Tibial artery (tissue), 4 donors: ENCODE results near the gene INSL3.
A peak's percentile ranks its signal among the peaks of the same experiment; 100 is the strongest.
"Not testable (repeated sequence)": the region's sequence is repeated elsewhere in the genome, so short reads cannot be mapped to it uniquely, and the experiment has no call there.

Experiments
- DNase-seq, 2 donors: peaks; one replicate each; pipeline ENCODE4 v3.0.0-alpha.2; 2019
- H3K27ac ChIP-seq, 2 donors: fragments of 200-600 bp; sonication (generic) in 1 of 2; 1 replicate in 1 of 2; 2 replicates in 1 of 2; pipeline ENCODE4 v1.5.1; 2018 to 2019; ENCODE audit warnings: mild to moderate bottlenecking in 1 of 2
- H3K27me3 ChIP-seq, 2 donors: fragments of 200-600 bp; sonication (generic) in 1 of 2; one replicate each; pipeline versions ENCODE4 v1.5.1 to v1.6.0; 2016 to 2019
- H3K36me3 ChIP-seq, 3 donors: fragments of 200-600 bp; sonication (generic) in 2 of 3; one replicate each; pipeline ENCODE4 v1.5.1; 2016 to 2019; ENCODE audit warnings: mild to moderate bottlenecking in 2 of 3
- H3K4me1 ChIP-seq, 4 donors: fragments of 200-600 bp; sonication (generic) in 2 of 4; 1 replicate in 3 of 4; 2 replicates in 1 of 4; pipeline ENCODE4 v1.5.1; 2016 to 2019
- H3K4me3 ChIP-seq, 2 donors: fragments of 200-600 bp; sonication (generic) in 1 of 2; 1 replicate in 1 of 2; 2 replicates in 1 of 2; pipeline ENCODE4 v1.5.1; 2018 to 2019; ENCODE audit warnings: mild to moderate bottlenecking in 2 of 2
- H3K9me3 ChIP-seq, 3 donors: fragments of 200-600 bp; sonication (generic) in 1 of 3; one replicate each; pipeline ENCODE4 v1.5.1; 2016 to 2019
- intact Hi-C: fragments of 100-400 bp; cut with DNase I; formaldehyde crosslinking; loops from one replicate; pipeline ENCODE4 v1.15.0; 2023; ENCODE audit warnings: low total_unique reads
- TF ChIP-seq, protein P1 (sequence below), 2 experiments: fragments of 200-600 bp in 1 of 2; fragments of 450-650 bp in 1 of 2; IDR thresholded peaks; one replicate each; pipeline ENCODE4 v1.5.1; 2017 to 2019; ENCODE audit warnings: antibody characterized with exemption in 2 of 2, mild to moderate bottlenecking in 1 of 2, moderate library complexity in 1 of 2

Gene INSL3

DNA sequence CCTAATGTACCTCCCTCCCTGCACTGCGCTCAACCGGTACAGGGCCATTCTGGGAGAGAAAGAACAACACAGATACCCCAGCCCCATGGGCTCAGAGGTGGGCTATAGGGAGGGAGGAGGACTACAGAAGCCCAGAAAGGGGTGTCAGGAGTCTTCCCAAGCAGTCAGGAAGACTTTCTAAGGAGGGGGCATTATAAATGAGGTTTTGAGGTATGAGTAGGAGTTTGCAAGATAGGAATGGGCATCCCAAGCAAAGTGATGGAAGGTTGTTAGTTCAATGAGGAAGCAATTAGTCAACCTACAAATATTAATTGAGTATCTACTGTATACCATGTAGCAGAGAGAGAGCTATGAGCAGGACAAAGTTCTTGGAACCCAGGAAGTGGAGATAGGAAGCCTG is 32.7 kb downstream of the INSL3 start:
- Histone ChIP-seq H3K9me3 (no peaks in the 10 kb centered on the region), H3K4me3 (no peak overlapping the region), H3K4me1 (peaks cover 0 to 4% (median 0%) of the 10 kb centered on the region in 4 donors), H3K36me3 (no peaks in the 10 kb centered on the region), H3K27ac (no peak overlapping the region), H3K27me3 (peaks cover 0 to 45% of the 10 kb centered on the region in 2 donors)
- intact Hi-C loops = no loop called here
- no peak for DNase-seq
- TF ChIP-seq, protein P1, sequence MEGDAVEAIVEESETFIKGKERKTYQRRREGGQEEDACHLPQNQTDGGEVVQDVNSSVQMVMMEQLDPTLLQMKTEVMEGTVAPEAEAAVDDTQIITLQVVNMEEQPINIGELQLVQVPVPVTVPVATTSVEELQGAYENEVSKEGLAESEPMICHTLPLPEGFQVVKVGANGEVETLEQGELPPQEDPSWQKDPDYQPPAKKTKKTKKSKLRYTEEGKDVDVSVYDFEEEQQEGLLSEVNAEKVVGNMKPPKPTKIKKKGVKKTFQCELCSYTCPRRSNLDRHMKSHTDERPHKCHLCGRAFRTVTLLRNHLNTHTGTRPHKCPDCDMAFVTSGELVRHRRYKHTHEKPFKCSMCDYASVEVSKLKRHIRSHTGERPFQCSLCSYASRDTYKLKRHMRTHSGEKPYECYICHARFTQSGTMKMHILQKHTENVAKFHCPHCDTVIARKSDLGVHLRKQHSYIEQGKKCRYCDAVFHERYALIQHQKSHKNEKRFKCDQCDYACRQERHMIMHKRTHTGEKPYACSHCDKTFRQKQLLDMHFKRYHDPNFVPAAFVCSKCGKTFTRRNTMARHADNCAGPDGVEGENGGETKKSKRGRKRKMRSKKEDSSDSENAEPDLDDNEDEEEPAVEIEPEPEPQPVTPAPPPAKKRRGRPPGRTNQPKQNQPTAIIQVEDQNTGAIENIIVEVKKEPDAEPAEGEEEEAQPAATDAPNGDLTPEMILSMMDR (IDR thresholded peaks at IDR 0.05) = no peak

DNA sequence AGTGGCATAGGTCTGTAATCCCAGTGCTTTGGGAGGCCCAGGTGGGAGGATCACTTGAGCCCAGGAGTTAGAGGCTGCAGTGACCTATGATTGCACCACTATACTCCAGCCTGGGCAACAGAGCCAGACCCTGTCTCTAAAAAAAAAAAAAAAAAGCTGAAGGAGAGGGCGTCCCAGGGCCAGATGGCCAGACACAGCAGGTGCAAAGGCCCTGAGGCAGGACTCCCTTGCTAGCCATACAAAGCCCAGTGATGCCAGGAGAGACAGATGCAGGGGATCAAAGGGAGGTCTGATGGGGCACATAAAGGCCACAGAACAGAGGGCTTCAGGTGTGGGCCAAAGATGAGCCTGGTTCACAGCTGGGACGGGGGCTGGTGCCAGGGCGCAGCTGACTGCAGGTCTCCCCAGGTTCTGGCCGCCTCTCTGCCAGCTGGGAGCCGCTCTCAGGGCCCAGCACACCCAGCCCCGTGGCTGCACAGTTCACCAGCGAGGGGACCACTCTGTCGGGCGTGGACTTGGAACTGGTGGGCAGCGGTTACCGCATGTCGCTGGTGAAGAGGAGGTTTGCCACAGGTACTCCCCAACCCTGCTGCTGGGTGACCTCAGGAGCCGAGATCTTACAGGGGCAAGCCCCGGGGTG is 33.9 kb downstream of the INSL3 start:
- no peak for DNase-seq
- Histone ChIP-seq H3K4me1 (peaks cover 0 to 4% (median 0%) of the 10 kb centered on the region in 4 donors), H3K27ac (no peak overlapping the region), H3K27me3 (peaks cover 0 to 41% of the 10 kb centered on the region in 2 donors), H3K9me3 (no peaks in the 10 kb centered on the region), H3K36me3 (no peaks in the 10 kb centered on the region), H3K4me3 (no peak overlapping the region)
- intact Hi-C loops = no loop called here
- TF ChIP-seq, protein P1 (IDR thresholded peaks at IDR 0.05) = no peak

DNA sequence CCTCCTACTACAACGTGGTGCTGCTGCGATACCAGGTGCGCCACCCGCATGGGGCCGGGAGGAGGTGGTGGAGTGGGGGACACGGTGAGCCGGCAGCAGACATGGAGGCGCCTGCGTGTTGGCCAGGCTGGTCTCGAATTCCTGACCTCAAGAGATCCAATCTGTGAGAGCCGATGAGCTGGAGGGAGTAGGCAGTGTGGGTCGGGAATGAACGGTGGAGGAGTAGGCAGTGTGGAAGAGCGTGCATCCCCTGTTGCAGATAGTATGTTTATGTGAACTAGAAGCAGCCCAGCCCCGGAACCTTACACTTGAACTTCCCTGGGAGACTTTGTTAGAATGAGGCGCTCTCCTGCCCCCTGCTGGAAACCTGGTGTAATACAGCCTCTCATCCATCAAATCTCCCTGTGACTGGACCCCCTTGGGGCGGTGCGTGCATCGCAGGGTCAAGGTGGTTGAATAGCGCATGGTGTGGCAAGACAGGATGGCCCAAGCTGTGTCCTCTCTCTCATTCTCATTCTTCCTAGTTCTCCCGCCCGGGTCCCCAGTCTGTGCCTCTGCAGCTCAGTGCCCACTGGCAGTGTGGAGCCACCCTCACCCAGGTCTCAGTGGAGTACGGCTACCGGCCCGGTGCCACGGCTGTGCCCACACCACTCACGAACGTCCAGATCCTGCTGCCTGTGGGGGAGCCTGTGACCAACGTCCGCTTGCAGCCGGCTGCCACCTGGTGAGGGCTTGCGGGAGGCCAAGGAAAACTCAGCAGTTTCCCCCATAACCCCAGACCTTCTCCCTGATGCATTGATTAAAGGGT is 36.9 kb downstream of the INSL3 start:
- peak; percentile 53 to 71 for DNase-seq
- Histone ChIP-seq H3K9me3 (no peaks in the 10 kb centered on the region), H3K27me3 (peaks cover 0 to 58% of the 10 kb centered on the region in 2 donors), H3K4me1 (peaks cover 0 to 4% (median 2%) of the 10 kb centered on the region in 4 donors), H3K27ac (no peak overlapping the region), H3K4me3 (no peak overlapping the region), H3K36me3 (no peaks in the 10 kb centered on the region)
- intact Hi-C loops = no loop called here
- TF ChIP-seq, protein P1 (IDR thresholded peaks at IDR 0.05) = peak; percentile 74 to 75

DNA sequence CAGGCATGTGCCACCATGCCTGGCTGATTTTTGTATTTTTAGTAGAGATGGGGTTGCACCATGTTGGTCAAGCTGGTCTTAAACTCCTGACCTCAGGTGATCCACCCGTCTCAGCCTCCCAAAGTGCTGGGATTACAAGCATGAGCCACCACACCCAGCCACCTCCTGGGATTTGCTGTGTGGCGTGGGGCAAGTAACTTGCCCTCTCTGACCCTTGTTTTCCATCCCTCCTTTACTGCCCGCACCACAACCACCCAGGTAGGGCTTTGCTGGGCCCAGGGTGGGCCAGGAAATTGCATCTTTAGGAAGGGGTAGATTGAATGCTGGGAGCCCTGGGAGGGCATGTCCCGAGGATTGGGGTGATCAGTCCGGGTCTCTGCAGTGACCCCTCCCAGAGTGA is 37.6 kb downstream of the INSL3 start:
- H3K9me3 ChIP-seq, H3K36me3 ChIP-seq, DNase-seq, H3K27ac ChIP-seq, intact Hi-C loops, H3K4me3 ChIP-seq: not testable (repeated sequence)
- Histone ChIP-seq H3K27me3 (peaks cover 0 to 60% of the 10 kb centered on the region in 2 donors), H3K4me1 (peaks cover 0 to 11% (median 3%) of the 10 kb centered on the region in 4 donors)

DNA sequence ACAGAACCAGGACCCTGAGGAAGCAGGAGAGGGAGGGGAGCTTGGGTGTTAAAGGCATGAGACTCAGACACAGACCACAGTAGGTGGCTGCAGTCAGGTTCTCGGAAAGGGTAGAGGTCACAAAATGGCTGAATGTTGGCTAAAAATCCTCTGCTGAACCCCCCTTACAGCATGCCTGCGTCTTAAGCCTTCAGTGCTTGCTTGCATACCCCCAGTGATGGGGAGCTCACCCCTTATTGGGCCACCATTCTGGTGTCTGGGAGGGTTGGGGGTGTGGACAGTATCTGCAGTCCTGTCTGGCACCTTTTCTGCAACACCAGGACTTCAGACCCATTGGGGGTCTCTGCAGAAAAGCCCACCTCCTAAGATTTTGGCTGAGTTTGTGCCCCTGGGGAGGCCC is 40.5 kb downstream of the INSL3 start:
- H3K9me3 ChIP-seq = no peaks in the 10 kb centered on the region
- no peak overlapping the region for H3K27ac ChIP-seq
- no peak for DNase-seq
- H3K4me1 ChIP-seq = peaks cover 0 to 17% (median 9%) of the 10 kb centered on the region in 4 donors
- TF ChIP-seq, protein P1 (IDR thresholded peaks at IDR 0.05) = no peak
- no peak overlapping the region for H3K4me3 ChIP-seq
- intact Hi-C loops = no loop called here
- peaks cover 0 to 74% of the 10 kb centered on the region in 2 donors for H3K27me3 ChIP-seq
- no peaks in the 10 kb centered on the region for H3K36me3 ChIP-seq
